Body of pancreas (tissue), 4 donors: ENCODE data around the gene COX14.

Source experiments
- CTCF ChIP-seq, 7 experiments: fragments of 450-650 bp in 4 of 7; fragments of 200-600 bp in 3 of 7; sonication (generic) in 3 of 7; IDR thresholded peaks; one replicate each; pipeline ENCODE4 v1.5.1; 2016 to 2019; ENCODE audit warnings: antibody characterized with exemption in 7 of 7
- POLR2A ChIP-seq, 3 donors: fragments of 450-650 bp; IDR thresholded peaks; one replicate each; pipeline ENCODE4 v1.6.1; 2016; ENCODE audit warnings: antibody characterized with exemption in 3 of 3, mild to moderate bottlenecking in 2 of 3

GRCh38 chr12:50107416-50108268 lies 4.4 kb upstream of the COX14 start:
- TF ChIP-seq CTCF (IDR thresholded peaks at IDR 0.05) (no peak), POLR2A (IDR thresholded peaks at IDR 0.05) (no peak)
